GM10266 (cell line): Measurements from ENCODE around the gene SPG7.

Experiments used
- DNase-seq: peaks from one replicate; pipeline ENCODE4 v3.0.0; 2012; ENCODE audit errors: extremely low spot score
- CTCF ChIP-seq: IDR thresholded peaks from 2 replicates; pipeline ENCODE4 v1.5.1; 2012; ENCODE audit warnings: mild to moderate bottlenecking, low read depth; ENCODE audit not compliant: control insufficient read depth, insufficient read depth; ENCODE audit errors: missing control alignments

Gene SPG7

DNA sequence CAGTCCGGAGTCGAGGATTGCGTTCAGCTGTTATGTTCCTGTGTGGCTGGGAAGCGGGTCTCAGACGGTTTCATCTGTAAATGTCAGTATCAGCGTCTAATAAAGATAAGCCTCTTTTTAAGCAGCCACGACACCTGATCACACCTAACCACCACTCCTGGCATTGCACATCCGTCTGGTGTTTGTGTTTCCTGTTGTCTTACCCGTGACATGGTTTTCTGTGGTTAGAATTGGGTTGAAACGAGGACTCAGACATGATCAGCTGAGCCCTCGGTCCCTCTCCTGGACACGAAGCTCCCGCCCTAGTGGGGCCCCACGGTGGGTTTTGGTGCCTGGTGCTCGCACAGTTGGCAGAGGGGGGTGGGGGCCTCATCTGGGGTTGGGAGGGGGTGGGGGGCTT is 85.6 kb downstream of the SPG7 start:
- no peak for DNase-seq
- no peak for TF ChIP-seq CTCF

GRCh38 chr16:89595330-89596060 is 87.3 kb downstream of the SPG7 start:
- no peak for TF ChIP-seq CTCF
- DNase-seq, result no peak

DNA sequence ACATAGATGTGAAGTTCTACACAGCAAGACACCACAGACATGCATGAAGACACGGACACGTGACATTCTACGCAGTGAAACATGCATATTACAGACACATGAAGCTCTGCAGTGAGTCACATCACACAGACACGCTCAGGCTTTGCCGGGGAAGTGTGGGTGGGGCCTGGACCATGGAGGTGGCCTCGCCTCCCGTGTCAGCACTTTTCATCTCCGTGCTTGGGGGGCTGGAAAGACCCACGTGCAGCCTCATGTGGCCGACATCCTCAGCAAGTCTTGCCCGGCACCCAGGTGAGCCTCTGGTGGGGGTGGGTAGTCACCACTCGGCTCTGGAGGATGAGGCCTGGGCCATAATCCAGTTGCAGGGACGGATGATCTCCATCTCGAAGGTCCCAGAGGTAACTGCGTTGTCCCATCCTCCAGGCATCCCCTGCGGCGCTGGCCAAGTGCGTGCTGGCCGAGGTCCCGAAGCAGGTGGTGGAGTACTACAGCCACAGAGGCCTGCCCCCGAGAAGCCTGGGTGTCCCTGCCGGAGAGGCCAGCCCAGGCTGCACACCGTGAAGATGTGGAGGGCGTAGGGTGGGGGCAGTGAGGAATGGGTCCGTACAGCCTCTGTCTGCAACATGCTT is 88.0 kb downstream of the SPG7 start:
- TF ChIP-seq CTCF, result no peak
- no peak for DNase-seq

DNA sequence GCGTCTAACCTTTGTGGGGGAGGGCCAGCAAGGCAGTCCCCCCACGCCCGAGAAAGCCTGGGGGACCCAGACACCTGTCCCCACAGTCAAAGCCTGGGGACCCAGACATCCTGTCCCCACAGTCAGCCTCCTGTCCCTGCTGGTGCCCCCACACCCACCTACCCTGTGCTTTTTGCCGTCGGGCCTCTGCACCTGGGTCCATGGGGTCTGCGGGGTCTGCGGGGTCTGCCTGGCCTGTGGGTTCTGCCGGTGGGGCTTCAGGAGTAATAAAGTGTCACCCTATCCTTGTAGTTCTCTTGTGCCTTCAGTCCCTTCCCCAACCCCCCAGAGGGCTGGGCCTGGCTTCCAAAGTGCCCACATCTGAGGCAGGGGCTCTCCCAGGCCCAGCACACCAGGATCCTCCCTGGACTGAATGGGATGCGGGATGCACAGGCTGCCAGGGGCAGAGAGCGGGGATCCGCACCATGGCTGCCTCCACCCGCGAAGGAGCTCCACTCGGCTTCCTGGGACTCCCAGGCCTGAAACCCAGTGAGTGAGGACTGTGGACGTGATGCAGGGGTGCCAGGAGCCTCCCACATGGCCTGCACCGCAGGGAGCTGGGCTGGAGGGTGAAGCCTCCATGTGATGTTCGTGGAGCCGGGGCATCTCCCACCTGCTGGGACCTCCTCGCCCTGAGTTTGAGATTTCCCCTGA is 88.9 kb downstream of the SPG7 start:
- TF ChIP-seq CTCF, result no peak
- DNase-seq, result no peak

GRCh38 chr16:89598199-89598598 is 90.0 kb downstream of the SPG7 start:
- TF ChIP-seq CTCF, result no peak
- DNase-seq, result no peak

GRCh38 chr16:89599451-89599858 is 91.3 kb downstream of the SPG7 start:
- DNase-seq, result peak; percentile 69
- TF ChIP-seq CTCF, result peak; percentile 47

- TF ChIP-seq CTCF, result no peak
- DNase-seq, result no peak
Measured at GRCh38 chr16:89599902-89600301, 91.7 kb downstream of the SPG7 start.
